HEK293T (cell line): ENCODE measurements around the gene ST3GAL4.

ENCODE experiments used
- BHLHE40 ChIP-seq: fragments of 450-650 bp; IDR thresholded peaks from 2 replicates; pipeline ENCODE4 v1.6.1; 2016; ENCODE audit warnings: mild to moderate bottlenecking, moderate library complexity, borderline replicate concordance
- FOXK2 ChIP-seq: fragments of 450-650 bp; IDR thresholded peaks from 2 replicates; pipeline ENCODE4 v1.6.1; 2016; ENCODE audit warnings: mild to moderate bottlenecking
- SP1 ChIP-seq: fragments of 450-650 bp; IDR thresholded peaks from 2 replicates; pipeline ENCODE4 v1.6.1; 2017
- SUZ12 ChIP-seq: fragments of 450-650 bp; IDR thresholded peaks from 2 replicates; pipeline ENCODE4 v1.6.1; 2016; ENCODE audit warnings: mild to moderate bottlenecking
- TARDBP ChIP-seq: fragments of 450-650 bp; IDR thresholded peaks from 2 replicates; pipeline ENCODE4 v1.6.1; 2016

DNA sequence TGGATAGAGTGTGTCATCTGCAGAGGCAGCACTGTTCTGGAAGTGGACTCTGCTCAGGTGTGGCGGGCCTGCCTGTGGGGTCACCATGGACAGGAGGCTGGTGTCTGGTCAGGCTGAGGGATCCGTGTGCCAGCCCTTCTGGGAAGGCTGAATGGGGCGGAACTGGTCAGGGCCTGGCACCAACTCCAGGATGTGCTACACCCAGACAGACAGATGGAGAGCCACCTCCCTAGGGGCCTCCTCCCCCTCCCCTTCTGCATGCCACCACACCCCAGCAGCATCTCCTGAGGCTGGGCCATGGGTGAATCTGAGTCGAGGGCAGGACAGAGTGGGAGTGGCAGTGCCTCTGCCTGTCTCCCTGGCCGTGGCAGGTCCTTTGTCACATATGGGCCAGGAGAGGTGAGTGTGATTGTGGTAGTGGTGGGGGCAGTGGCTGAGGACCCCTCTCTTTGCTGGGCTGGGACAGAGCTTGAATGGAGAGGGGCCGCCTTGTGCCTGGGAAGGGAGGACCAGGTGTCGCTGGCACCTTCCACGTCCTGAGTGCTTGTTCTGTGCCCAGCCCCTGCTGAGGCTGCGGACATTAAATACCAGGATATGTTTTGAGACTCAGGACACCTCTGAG is 29.1 kb downstream of the ST3GAL4 start:
- no peak for TF ChIP-seq SP1
- no peak for TF ChIP-seq TARDBP
- TF ChIP-seq BHLHE40, result no peak
- no peak for TF ChIP-seq FOXK2
- TF ChIP-seq SUZ12, result no peak
